HG03159 (cell line): Measurements from ENCODE around the gene HRH1.

Source experiments
- ATAC-seq: cut with Tn5 transposase; IDR thresholded peaks from one replicate; pipeline ENCODE4 v1.9.1; 2021; ENCODE audit warnings: mild to moderate bottlenecking, moderate library complexity; ENCODE audit not compliant: unreplicated experiment

The HRH1 gene

DNA sequence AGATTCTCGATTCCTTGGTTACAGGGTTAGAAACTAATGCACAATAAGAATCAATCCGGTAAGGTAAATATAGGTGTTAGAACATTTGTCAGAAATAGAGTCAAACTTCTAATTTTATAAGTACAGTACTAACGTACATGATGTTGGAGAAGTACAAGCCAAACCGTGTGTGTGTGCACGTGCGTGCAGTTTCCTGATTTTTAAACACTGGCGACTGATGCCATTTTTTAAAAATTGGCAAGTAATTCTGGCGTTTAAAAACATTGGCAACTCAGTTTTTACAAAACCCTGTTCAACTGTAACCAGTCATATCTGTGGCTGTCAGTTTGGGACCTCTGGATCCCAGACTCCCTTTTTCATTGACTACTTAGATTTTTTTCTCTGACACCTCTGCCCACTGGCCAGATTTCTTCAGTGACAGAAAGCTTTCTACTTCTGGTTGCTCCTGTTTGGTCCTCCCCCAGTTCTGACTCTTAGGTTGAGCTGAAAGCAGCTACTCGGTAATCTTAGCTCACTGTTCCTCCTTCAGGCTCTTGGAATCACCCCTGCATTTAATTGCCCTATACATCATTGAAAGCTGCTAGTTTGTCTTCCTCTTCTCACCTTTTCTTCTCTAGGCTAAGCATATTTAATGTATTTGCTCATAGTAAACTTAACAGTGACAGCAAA is 118.7 kb downstream of the HRH1 start:
- no peak for ATAC-seq

DNA sequence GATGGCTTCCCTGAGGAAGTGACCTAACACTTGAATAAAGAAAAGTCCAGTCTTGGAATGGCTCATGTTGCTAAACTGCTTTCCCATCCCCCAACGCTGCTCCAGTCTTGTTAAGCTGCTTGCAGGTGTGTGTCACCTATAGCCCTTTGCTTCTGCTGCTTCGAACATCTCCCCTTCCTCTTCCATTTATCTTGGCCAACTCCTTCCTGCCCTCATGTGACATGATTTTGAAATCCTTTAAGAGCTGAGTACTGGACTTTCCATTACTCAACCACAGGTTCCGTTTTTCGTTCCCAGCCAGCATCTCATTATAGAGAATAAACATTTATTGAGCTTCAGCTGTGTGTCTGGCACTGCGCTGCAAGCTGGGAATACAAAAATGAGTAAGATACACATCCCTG is 119.6 kb downstream of the HRH1 start:
- ATAC-seq, result no peak

DNA sequence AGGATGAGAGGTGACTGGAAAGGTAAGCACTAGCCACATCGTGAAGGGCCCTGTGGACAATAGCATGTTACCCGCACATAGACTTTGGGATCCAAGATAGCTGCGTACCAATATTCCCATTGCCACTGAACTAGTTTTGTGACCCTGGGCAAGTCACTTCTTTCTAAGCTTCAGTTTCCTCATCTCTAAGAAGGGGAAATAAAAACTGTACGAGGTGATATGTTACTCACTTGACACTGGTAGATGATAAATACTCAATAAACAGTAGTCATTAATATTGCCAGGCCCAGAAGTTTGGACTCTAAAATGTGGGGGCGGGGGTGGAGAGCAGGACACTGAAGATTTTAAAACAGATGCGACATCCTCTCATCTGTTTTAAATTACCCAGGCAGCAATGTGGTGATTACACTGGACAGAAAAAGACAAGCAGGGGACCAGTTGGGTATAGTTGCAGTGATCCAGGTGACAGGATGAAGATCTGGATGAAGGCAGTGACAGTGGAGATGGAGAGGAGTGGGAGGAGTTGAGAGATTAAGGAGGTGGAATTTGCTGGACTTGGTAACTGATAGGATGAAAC is 120.4 kb downstream of the HRH1 start:
- ATAC-seq, result no peak

DNA sequence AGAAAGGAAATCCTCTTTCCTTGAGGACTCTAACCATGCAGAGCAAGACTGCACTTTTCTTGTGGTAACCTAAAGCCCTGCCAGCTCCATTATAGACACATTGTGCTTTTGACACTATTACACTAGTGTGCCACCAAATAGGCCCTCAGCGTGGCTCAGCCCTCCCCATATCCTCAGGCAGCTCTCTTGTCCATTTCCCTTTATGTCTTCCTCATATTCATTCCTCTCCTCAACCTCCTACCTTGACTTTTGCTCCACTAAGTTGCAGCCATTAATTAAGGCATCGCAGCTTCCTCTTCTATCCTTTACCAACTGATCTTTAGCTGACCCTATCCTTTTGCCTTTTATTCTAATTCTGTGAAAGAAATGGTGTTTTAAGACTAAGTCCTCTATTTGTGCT is 121.6 kb downstream of the HRH1 start:
- ATAC-seq, result no peak

DNA sequence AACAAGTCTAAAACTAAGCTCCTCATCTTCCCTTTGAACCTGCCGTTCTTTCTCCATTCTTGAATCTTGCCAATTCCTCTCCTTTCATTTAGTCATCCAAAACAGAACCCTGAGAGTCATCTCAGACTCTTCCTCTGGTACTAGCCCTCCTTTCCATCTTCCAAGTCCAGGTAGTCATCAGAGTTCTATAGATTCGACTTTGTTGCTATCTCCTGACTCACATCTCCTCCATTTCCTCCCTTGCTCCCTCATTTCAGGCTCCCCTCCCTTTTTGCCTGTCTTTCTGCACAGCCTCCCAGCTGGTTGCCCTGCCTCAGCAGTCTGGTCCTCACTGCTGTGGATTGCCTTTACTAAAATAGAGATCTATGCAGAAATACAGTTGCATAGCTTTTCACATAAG is 122.6 kb downstream of the HRH1 start:
- no peak for ATAC-seq

DNA sequence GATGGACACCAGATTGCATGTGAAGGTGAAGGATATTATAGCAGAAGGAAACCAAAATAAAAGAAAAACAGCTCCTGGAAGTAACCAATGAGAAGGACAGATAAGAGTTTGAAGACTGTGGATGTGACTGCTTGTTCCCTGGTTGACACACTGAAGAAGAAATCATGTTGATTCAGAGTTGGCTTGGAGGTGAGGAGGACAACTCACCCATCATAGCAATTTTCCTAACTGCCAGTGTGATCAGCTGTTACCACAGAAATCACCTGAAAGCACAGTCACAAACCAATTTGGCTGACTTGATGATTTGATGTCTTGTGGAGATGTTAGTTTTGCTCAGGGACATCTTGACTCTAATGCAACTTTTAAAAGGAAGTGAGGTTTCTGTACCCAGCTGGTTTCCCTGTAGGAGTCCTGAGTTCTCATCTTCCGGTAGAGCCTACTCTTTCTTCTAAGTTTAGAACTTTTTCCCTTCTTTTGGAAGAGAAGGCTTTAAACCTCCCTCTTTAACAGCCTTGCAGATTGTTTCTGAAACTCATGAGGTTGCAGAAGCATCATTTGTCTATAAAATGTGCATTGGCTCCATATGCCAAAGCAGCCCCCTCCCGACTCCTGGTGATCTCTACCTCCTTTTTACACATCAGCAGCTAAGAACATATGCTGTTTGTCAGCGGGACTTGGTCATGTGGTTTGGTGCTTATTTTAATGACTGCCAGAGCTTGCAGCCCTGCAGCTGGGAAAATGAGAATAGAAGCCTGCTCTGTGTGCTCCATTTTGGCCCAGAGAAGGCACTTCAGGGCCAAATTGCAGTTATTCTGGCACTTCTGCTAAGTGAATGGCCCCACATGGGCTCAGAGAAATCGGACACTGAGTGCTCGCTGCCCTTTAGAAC is 128.2 kb downstream of the HRH1 start:
- ATAC-seq, result no peak

DNA sequence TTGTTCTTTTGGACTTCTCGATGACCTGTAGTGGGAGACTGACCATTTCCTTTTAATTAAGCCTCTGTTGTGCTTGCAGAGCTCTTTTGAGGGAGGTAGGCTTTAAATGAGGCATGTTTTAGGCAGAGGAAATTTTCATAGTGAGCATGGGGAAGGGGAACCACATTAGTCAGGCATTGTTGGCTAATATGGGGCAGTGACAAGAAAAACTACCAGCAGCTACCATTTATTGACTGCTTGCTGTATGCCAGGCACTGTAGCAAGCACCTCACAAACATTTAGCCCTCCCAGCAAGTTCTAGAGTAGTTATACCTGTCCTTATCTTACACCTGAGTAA is 128.8 kb downstream of the HRH1 start:
- ATAC-seq, result no peak

DNA sequence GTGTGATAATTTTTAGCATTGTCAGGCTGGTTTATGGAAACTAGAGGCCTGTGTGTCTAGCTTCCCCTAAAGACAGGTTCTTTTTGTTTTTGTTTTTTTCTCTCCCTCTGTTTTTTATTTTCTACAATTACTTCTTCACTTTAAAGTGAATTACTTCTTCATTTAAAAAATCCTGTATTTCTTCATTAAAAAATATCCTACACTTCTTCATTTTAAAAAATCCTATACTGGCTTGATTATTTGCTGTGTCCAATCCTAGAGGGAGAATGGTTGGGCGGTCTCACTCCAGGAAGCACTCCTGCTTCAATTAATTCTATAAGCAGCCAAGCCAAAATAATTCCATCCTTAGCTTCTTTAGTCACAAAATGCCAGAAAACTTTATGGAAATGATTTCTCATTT is 129.7 kb downstream of the HRH1 start:
- no peak for ATAC-seq

DNA sequence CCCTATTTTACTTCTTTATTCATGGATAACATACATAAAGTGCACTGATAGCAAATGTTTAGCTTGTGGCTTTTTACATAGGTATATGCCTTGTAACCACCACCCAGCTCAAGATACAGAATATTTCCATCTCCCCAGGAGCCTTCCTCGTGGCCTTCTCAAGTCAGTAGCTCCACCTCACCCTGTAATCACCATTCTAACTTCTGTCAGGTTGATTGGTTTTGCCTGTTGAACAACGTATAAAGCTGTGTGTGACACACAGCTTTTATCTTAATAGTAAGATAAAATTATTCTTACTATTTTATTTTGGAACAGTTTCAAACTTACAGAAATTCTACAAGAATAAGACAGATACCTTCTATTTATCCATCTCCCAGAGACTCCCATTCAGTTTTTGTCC is 131.2 kb downstream of the HRH1 start:
- ATAC-seq, result no peak

DNA sequence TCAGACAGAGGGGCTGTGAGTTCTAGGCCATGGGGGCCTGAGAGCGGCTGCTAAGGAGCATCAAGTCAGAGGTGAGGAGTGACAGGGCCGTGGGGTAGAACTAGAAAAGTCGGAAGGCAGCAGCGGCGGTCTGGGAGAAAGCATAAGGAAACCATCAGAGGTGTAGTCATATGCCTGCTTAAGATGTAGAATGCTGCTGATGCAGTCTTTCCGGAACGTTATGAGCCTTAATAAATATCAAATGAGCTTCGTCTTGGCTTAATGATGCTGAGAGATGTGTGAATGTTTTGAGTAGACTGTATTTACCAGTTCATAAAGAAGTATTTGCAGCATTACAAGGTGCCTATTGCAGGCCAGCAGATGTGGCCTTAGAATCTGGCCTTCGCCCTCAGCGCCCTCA is 133.1 kb downstream of the HRH1 start:
- ATAC-seq, result no peak

DNA sequence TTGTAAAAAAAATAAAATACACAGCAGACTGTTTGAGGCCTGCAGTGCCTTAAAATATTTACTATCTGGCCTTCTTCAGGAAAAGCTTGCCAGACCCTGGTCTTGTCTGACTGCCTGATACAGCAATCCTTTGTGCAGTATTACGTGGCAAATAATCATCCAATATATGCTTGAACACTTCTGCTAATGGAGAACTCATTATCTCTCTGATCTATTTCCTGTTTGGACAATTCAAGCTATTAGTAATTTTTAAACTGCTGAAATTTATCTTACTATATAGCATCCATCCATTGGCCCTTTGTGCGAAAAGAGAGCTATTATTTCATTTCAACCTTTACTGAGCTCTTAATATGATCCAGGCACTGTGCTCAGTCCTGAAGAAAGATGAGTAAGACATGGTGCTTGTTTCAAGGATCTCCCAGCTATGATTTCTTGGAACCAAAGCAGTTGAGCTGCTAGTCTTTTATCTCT is 133.8 kb downstream of the HRH1 start:
- no peak for ATAC-seq

DNA sequence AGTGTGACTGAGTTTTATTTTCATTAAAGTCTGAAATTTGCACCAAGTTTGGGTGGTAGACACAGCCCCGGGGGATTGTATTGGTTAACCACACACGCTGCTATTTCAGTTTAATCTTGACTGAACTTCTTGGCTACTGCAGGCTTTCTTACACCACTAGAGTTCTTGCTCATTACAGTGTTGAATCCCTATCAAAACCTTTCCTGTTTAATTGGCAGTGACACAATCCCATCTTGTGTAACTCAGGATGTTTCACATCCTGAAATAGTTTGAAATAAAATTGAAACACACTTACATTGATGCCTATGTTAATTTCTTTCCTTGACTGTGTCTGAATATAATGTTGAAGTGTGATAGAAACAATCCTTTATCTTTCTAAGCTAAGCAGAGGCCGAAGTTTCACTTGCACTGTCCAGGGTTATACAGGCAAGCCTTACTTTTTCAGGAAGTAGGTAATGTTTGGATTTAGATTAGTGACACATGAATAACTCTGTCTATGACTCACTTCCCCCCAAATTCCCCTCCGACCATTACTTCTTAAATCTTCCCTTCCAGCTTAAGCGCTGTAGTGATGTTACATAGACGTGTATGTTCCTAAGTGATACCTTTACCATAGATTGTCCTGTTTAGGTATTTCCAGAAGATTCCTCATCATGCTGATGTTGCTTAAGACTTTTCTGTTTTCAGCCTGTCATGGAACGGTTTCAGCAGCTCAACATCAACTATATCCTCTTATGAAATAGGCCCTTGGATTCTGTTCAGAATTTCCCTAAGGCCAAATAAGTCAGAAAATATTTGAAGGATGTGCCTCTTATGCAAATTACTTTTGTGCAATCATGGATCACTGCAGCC is 134.7 kb downstream of the HRH1 start:
- peak; percentile 68 for ATAC-seq

DNA sequence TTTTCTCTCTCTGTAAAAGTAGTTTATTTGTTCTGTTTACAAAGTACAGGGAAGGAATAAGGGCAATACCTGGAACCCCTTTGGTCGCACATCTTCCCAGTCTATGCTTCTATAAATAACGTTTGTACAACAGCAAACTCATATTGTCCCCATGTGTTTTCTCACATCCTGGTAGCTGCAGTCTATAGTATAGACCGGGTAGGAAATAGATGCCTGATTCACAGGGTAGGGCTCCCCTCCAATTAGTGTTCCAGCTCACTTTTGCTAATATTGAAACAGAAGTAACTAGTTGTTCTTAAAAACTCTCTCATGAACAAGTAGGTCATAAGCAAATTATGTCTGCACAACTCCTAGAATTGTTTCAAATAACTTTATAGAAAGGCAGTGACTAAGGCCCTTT is 135.6 kb downstream of the HRH1 start:
- ATAC-seq, result no peak

DNA sequence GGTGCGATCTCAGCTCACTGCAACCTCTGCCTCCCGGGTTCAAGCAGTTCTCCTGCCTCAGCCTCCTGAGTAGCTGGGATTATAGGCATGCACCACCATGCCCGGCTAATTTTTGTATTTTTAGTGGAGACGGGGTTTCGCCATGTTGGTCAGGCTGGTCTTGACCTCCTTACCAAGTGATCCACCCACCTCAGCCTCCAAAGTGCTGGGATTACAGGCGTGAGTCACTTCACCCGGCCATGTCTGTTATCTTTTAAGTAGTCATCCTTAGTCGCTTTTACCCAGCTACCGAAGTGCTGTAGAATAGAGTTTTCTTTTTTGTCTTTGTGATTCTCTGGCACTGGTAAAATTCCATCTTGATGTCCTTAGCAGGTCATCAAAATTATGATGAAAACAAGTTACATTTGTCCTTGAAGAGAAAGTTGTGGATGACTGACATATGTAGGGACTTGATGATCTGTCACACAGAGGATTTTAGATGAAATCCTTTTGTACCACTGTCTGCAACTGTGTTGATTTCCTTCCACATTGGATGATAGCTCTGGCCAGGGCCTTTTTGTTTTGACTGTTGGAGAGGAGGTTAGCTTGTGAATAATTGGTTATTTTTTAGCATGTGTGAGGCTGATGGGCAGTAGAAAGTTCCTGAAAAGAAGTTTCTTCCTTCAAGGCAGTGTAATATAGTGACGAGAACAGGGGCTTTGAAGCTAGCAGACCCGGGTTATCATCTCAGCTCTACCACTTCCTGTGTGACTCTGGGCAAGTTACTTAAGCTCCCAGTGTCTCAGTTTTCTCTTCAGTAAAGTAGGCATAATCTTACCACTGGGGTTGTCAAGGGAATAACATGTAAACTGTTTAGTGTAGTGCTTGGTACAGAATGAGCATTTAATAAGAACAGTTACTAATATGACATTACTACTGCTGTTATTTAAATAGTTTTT is 136.7 kb downstream of the HRH1 start:
- no peak for ATAC-seq

DNA sequence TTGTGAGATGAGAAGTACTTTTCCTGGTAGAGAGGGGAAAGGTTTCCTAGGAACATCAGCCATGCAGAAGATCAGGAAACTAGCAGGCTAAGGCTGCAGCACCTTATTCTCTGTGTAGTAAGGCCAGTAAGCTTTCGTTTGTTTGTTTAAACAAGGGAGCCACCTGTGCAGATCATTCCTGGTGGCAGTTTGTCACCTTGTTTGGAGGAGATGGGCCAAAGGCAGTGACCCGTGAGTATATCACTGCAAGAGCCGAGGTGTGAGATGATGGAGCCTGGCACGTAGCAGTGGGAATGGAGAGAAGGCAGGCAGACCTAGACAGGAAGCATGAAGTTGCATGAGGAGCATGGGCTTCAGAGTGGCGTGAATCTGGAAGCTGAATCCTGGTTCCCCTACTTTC is 137.5 kb downstream of the HRH1 start:
- no peak for ATAC-seq

DNA sequence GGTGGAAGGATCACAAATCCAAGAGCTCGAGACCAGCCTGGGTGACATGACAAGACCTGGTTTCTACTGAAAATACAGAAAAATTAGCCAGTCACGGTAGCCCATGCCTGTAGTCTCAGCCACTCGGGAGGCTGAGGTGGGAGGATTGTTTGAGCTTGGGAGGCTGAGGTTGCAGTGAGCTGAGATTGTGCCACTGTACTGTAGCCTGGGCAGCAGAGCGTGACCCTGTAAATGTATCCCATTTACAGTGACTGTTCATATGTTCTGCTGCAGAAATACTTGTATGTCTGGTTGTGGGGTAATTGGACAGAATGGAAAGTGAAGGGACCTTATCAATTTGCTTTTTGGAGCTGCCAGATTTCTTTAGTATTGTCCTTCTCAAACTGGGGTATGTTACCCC is 142.8 kb downstream of the HRH1 start:
- ATAC-seq, result no peak

DNA sequence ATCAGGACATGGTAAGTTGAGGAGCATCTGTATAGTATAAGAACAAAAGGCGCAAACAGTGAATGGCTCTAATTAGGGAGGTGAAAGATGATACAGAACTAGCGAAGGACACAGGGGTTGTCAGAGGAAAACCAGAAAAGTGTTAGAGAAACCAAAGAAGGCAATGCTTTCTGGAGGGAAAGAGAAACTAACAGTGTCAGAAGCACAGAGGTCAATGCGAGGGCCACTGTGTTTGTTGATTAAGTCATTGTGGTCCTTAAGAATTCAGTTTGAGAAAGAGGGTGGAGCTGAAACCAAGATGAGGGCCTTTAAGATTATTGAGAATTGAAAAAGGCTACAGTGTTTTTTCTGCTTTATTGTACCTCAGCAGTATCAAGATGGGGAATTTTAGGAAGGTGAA is 146.7 kb downstream of the HRH1 start:
- peak; percentile 94 for ATAC-seq

DNA sequence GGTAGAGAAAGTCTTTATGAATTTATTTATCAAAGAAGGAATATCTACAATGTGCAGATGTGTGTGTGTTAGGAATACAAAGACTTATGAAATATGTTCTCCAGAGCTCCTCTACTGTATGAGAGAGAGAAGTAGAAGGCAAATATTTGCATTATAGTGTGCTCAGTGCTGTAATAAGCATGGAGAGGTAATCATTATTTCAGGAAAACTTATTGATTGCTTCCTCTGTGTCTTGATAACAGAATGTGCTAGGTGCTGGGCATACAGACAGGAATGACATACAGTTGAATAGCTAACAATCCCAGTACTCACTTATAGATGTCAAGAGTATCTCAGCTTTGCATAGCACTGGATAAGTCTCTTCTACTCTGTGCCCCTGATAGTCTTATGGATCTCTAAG is 148.2 kb downstream of the HRH1 start:
- ATAC-seq, result no peak

DNA sequence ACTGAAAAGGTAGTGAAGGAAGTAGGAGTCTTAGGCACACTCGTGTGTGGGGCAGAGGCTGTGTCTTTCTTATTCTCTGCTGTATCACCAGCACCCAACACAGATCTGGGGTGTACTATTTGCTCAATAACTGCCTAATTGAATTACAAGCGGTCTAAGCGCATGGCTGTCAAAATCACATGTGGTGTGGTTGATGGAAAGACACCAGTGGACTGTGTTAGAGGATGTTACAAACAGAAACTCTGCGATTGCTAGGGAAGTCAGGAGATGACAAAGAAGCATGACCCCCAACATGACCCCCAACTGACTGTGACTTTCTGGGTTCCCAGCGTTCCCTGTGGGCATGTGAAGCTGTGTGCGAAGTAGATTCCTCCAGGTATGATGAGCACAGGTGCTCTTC is 149.9 kb downstream of the HRH1 start:
- no peak for ATAC-seq

DNA sequence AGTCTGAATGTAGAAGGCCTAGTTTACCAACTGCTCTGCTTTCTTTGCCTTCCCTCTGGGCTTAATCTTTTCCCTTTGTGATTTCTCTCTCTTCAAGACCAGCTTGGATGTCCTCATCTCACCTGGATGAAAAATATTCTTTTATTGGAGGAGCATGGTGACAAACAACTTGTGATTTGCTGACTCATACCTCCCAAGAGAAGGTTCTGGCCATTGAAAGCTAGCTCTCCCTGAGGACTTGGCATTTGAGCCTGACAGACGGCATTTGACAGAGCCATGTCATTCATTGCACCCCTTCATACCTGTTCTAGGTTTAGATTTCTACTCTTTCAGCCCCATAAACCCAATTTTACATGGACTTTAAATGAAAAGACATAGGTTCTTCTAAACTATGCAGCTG is 151.2 kb downstream of the HRH1 start:
- ATAC-seq, result no peak
